Measurements from ENCODE around the gene OR5B2. TPM values are rescaled to one million over a fixed set of nuclear protein-coding genes. Genes with fewer than 3 reads are reported as not detected.

The OR5B2 gene
- total RNA-seq, 1 experiment from 2014 or later, result not detected

GRCh38 chr11:58433638-58434203 is 5.8 kb upstream of the OR5B2 start:
- Histone ChIP-seq H3K4me2 (ENCODE audit: insufficient read depth, insufficient read length, low read length) (no peak overlapping the region), H3T11ph (ENCODE audit: low read length) (no peak overlapping the region), H3K18ac (ENCODE audit: insufficient read length, low read depth, low read length) (no peak overlapping the region), H4K8ac (replicated peaks; ENCODE audit: insufficient read length, low read depth, low read length) (no peak overlapping the region), H2BK120ac (ENCODE audit: low read depth, low read length, poor library complexity, severe bottlenecking) (no peak overlapping the region), H4K20me1 (ENCODE audit: control insufficient read depth, insufficient read depth, insufficient read length) (no peaks in the 10 kb centered on the region), H3K4ac (ENCODE audit: low read depth, low read length) (no peak overlapping the region), H3K23me2 (ENCODE audit: insufficient read length, low read depth, low read length, poor library complexity, severe bottlenecking) (no peaks in the 10 kb centered on the region), H2AFZ (ENCODE audit: low read length) (no peak overlapping the region), H2AK5ac (ENCODE audit: insufficient read length, low read length) (no peak overlapping the region), H2BK15ac (ENCODE audit: low read depth, low read length) (no peak overlapping the region), H3K27me3 (ENCODE audit: insufficient read depth, low read length) (no peaks in the 10 kb centered on the region), H3K4me1 (ENCODE audit: insufficient read depth, low read length) (no peaks in the 10 kb centered on the region), H2BK12ac (ENCODE audit: insufficient read length, low read depth, low read length) (no peak overlapping the region), H3K9me3 (ENCODE audit: control insufficient read depth, low read depth, low read length) (no peaks in the 10 kb centered on the region), H4K91ac (ENCODE audit: insufficient read length, low read depth, low read length) (no peak overlapping the region), H2BK5ac (ENCODE audit: insufficient read length, low read length) (no peak overlapping the region), H3K27ac (ENCODE audit: insufficient read length, low read depth, low read length) (no peak overlapping the region), H2BK20ac (ENCODE audit: low read depth, low read length, poor library complexity, severe bottlenecking) (no peak overlapping the region), H3K56ac (ENCODE audit: insufficient read length, low read depth, low read length) (no peak overlapping the region), H3K9ac (ENCODE audit: extremely low read depth, insufficient read length, low read length) (no peak overlapping the region), H3K23ac (ENCODE audit: insufficient read length, low read depth, low read length) (no peak overlapping the region), H3K14ac (ENCODE audit: insufficient read depth, low read length) (no peak overlapping the region), H3K79me1 (ENCODE audit: insufficient read depth, low read depth, low read length, poor library complexity, severe bottlenecking) (no peaks in the 10 kb centered on the region), H3K79me2 (ENCODE audit: insufficient read depth, low read length) (no peaks in the 10 kb centered on the region), H4K5ac (ENCODE audit: insufficient read length, low read depth, low read length) (no peak overlapping the region)
- Mint-ChIP-seq H3K4me3 (no peak overlapping the region), H3K36me3 (ENCODE audit: insufficient read depth in 1 of 3, low read depth in 3 of 3) (peaks cover 0 to 8% (median 0%) of the 10 kb centered on the region in 3 experiments; a peak in 2 of 7 replicates), H3K4me1 (no peaks in the 10 kb centered on the region), H3K9me3 (peaks cover 8 to 15% of the 10 kb centered on the region in 2 experiments; a peak in 4 of 5 replicates), H3K27ac (no peak overlapping the region), H3K27me3 (ENCODE audit: low read depth) (no peaks in the 10 kb centered on the region)
- whole genome bisulfite sequencing (ENCODE audit: extremely low coverage, insufficient read length, low lambda C conversion rate), result no CpG with 5 or more reads among the region's 3 CpGs
- no peak for TF ChIP-seq CTCF (conservative IDR thresholded peaks at IDR 0.05)
- no peak for DNase-seq
